ENCODE results near the gene FAM20A. TPM values are rescaled to one million over a fixed set of nuclear protein-coding genes. Genes with fewer than 3 reads are reported as not detected.

FAM20A gene
- total RNA-seq, 3 donors from 2014 or later (not counting 1 experiment from before 2014, with no cell fraction given): 0.38 to 1.3 (median 0.66) TPM

GRCh38 chr17:68589086-68589485, 12.1 kb downstream of the FAM20A start:
- DNase-seq (no peak), ATAC-seq (no peak)
- Mint-ChIP-seq H3K4me3 (no peak overlapping the region), H3K36me3 (no peaks in the 10 kb centered on the region), H3K27me3 (ENCODE audit: low read depth in 2 of 2) (peaks cover 17 to 26% of the 10 kb centered on the region in 2 donors), H3K4me1 (no peaks in the 10 kb centered on the region), H3K27ac (no peak overlapping the region), H3K9me3 (no peaks in the 10 kb centered on the region)
- Histone ChIP-seq H3K4me3 (ENCODE audit: low read length) (no peak overlapping the region), H3K9me3 (ENCODE audit: control insufficient read depth, insufficient read depth, low read length) (no peaks in the 10 kb centered on the region), H3K4me1 (ENCODE audit: control insufficient read depth, insufficient read depth, low read length) (no peaks in the 10 kb centered on the region), H3K27ac (ENCODE audit: low read length) (no peak overlapping the region), H3K27me3 (ENCODE audit: control insufficient read depth, insufficient read depth, low read length) (peaks cover 3% of the 10 kb centered on the region), H3K36me3 (ENCODE audit: control insufficient read depth, insufficient read depth, low read length) (no peaks in the 10 kb centered on the region)
- TF ChIP-seq CTCF (IDR thresholded peaks at IDR 0.05): no peak
- 94% methylated on average over 3 of the region's 3 CpGs for WGBS (ENCODE audit: insufficient coverage)
- intact Hi-C loops (cut with micrococcal nuclease): no loop called here

GRCh38 chr17:68588362-68588761, 12.8 kb downstream of the FAM20A start:
- Mint-ChIP-seq H3K27me3 (ENCODE audit: low read depth in 2 of 2) (peaks cover 10 to 19% of the 10 kb centered on the region in 2 donors), H3K36me3 (no peaks in the 10 kb centered on the region), H3K4me3 (no peak overlapping the region), H3K4me1 (no peaks in the 10 kb centered on the region), H3K9me3 (no peaks in the 10 kb centered on the region), H3K27ac (no peak overlapping the region)
- Histone ChIP-seq H3K36me3 (ENCODE audit: control insufficient read depth, insufficient read depth, low read length) (no peaks in the 10 kb centered on the region), H3K4me1 (ENCODE audit: control insufficient read depth, insufficient read depth, low read length) (no peaks in the 10 kb centered on the region), H3K9me3 (ENCODE audit: control insufficient read depth, insufficient read depth, low read length) (no peaks in the 10 kb centered on the region), H3K4me3 (ENCODE audit: low read length) (no peak overlapping the region), H3K27me3 (ENCODE audit: control insufficient read depth, insufficient read depth, low read length) (peaks cover 3% of the 10 kb centered on the region), H3K27ac (ENCODE audit: low read length) (no peak overlapping the region)
- WGBS (ENCODE audit: insufficient coverage): 50% methylated on average over 1 of the region's 1 CpG
- DNase-seq (no peak), ATAC-seq (no peak)
- no peak for TF ChIP-seq CTCF (IDR thresholded peaks at IDR 0.05)
- intact Hi-C loops (cut with micrococcal nuclease): no loop called here

- Histone ChIP-seq H3K9me3 (ENCODE audit: control insufficient read depth, insufficient read depth, low read length) (no peaks in the 10 kb centered on the region), H3K36me3 (ENCODE audit: control insufficient read depth, insufficient read depth, low read length) (no peaks in the 10 kb centered on the region), H3K4me3 (ENCODE audit: low read length) (no peak overlapping the region), H3K27ac (ENCODE audit: low read length) (no peak overlapping the region), H3K4me1 (ENCODE audit: control insufficient read depth, insufficient read depth, low read length) (no peaks in the 10 kb centered on the region), H3K27me3 (ENCODE audit: control insufficient read depth, insufficient read depth, low read length) (peaks cover 3% of the 10 kb centered on the region)
- H3K27ac Mint-ChIP-seq: no peak overlapping the region
- H3K36me3 Mint-ChIP-seq: no peaks in the 10 kb centered on the region
- no CpG with 5 or more reads among the region's 2 CpGs for WGBS (ENCODE audit: insufficient coverage)
- H3K9me3 Mint-ChIP-seq: no peaks in the 10 kb centered on the region
- peaks cover 8 to 14% of the 10 kb centered on the region in 2 donors for H3K27me3 Mint-ChIP-seq (ENCODE audit: low read depth in 2 of 2)
- intact Hi-C loops (cut with micrococcal nuclease): no loop called here
- DNase-seq: no peak
- TF ChIP-seq CTCF (IDR thresholded peaks at IDR 0.05): no peak
- no peaks in the 10 kb centered on the region for H3K4me1 Mint-ChIP-seq
- H3K4me3 Mint-ChIP-seq: no peak overlapping the region
- ATAC-seq: no peak
These were observed 13.3 kb downstream of the FAM20A start for GRCh38 chr17:68587847-68588246.

GRCh38 chr17:68587026-68587425, 14.1 kb downstream of the FAM20A start:
- no peak for TF ChIP-seq CTCF (IDR thresholded peaks at IDR 0.05)
- 88% methylated on average over 5 of the region's 5 CpGs for WGBS (ENCODE audit: insufficient coverage)
- no peaks in the 10 kb centered on the region for H3K36me3 ChIP-seq (ENCODE audit: control insufficient read depth, insufficient read depth, low read length)
- ATAC-seq: no peak
- intact Hi-C loops (cut with micrococcal nuclease): no loop called here
- H3K27me3 ChIP-seq (ENCODE audit: control insufficient read depth, insufficient read depth, low read length): peaks cover 3% of the 10 kb centered on the region
- H3K4me1 ChIP-seq (ENCODE audit: control insufficient read depth, insufficient read depth, low read length): no peaks in the 10 kb centered on the region
- Mint-ChIP-seq H3K9me3 (no peaks in the 10 kb centered on the region), H3K4me1 (no peaks in the 10 kb centered on the region), H3K27me3 (ENCODE audit: low read depth in 2 of 2) (peaks cover 3 to 7% of the 10 kb centered on the region in 2 donors), H3K36me3 (no peaks in the 10 kb centered on the region), H3K4me3 (no peak overlapping the region), H3K27ac (no peak overlapping the region)
- H3K9me3 ChIP-seq (ENCODE audit: control insufficient read depth, insufficient read depth, low read length): no peaks in the 10 kb centered on the region
- DNase-seq: no peak
- no peak overlapping the region for H3K27ac ChIP-seq (ENCODE audit: low read length)
- no peak overlapping the region for H3K4me3 ChIP-seq (ENCODE audit: low read length)

Measured in natural killer cell (primary cell).